DOHH2 (cell line): ENCODE data around the gene COX6B1.

ENCODE experiments used
- EZH2phosphoT487 ChIP-seq: fragments of 200-600 bp; sonication (generic); IDR thresholded peaks from 2 replicates; pipeline ENCODE4 v1.6.1; 2017; ENCODE audit warnings: borderline replicate concordance, mild to moderate bottlenecking, antibody characterized with exemption, low read length, moderate library complexity, mixed read lengths
- TF ChIP-seq, protein P1 (sequence below): fragments of 200-600 bp; sonication (generic); IDR thresholded peaks from one replicate; pipeline ENCODE4 v1.5.1; 2014; ENCODE audit warnings: antibody characterized with exemption, mild to moderate bottlenecking, low read depth, low read length; ENCODE audit not compliant: poor library complexity, severe bottlenecking

- TF ChIP-seq, protein P1, sequence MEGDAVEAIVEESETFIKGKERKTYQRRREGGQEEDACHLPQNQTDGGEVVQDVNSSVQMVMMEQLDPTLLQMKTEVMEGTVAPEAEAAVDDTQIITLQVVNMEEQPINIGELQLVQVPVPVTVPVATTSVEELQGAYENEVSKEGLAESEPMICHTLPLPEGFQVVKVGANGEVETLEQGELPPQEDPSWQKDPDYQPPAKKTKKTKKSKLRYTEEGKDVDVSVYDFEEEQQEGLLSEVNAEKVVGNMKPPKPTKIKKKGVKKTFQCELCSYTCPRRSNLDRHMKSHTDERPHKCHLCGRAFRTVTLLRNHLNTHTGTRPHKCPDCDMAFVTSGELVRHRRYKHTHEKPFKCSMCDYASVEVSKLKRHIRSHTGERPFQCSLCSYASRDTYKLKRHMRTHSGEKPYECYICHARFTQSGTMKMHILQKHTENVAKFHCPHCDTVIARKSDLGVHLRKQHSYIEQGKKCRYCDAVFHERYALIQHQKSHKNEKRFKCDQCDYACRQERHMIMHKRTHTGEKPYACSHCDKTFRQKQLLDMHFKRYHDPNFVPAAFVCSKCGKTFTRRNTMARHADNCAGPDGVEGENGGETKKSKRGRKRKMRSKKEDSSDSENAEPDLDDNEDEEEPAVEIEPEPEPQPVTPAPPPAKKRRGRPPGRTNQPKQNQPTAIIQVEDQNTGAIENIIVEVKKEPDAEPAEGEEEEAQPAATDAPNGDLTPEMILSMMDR = no peak
- TF ChIP-seq EZH2phosphoT487 = no peak
Measured at GRCh38 chr19:35704218-35704617, 56.1 kb downstream of the COX6B1 start, which contains the start of gene ZBTB32.
